Superior temporal gyrus (tissue), 1 donor: ENCODE results near the gene TBC1D19.
A peak's percentile ranks its signal among the peaks of the same experiment; 100 is the strongest.
"Not testable (repeated sequence)": the region's sequence is repeated elsewhere in the genome, so short reads cannot be mapped to it uniquely, and the experiment has no call there.

Experiments
- DNase-seq: peaks from one replicate; pipeline ENCODE4 v3.0.0-alpha.2; 2016; ENCODE audit errors: extremely low spot score

Gene TBC1D19

GRCh38 chr4:26601204-26601603 lies 17.3 kb downstream of the TBC1D19 start:
- DNase-seq, result no peak

DNA sequence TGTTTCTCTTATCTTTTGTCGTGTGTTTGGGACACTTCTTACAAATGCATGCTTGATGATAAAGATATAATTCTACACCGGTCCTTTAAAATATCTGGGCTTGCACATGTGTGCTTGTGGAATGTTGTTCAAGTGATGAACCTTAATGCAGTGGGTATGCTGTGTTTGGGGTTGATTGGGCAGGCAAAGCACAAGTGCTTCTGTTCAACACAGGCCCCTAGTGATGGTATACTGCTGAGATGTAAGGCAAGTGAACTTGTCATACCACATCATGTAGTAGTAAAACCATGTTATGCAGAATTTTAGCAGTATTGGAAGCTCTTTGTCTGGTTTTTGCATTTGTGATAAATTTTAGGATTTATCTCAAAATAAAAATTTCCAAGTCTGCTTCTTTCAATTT lies 23.9 kb downstream of the TBC1D19 start:
- no peak for DNase-seq

DNA sequence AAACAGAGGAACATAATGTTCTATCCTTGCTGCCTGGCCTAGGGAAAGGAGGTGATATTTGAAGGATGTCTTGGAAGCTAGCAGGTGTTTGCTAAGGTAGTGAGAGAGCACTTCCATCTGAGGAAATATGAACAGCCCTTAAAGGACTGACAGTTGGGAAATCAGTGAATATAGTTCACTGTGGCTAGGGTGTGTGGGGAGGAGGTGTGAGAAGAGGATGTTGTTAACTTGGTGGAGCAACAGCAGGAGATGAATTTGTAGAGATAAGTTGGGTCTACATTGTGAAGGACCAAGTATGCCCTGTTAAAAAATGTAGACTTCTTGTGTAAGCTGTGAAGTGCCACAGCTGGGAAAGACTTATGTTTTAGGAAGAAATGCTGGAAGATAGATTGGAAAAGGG lies 25.5 kb downstream of the TBC1D19 start:
- DNase-seq, result no peak

GRCh38 chr4:26609868-26610267 lies 26.0 kb downstream of the TBC1D19 start:
- no peak for DNase-seq

- no peak for DNase-seq
Observed at GRCh38 chr4:26611372-26611771, 27.5 kb downstream of the TBC1D19 start.

DNA sequence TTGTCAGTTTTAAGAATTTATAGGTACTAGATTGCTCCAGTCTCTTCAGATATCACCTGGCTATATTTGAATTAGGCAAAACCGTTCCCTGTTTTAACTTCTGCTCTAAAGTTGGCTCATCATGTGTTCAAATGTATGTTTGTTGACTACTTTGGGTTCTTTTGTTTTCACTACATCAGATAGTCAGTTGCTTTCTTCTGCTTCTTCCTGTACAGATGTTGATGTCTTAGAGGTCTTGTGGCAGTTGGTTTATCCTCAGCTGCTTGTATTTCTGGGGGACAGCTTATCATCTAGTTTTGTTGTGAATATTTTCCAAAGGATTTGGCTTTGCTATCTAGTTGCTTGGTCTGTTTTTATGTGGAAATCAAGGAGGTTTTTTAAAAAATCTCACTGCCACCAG lies 28.0 kb downstream of the TBC1D19 start:
- DNase-seq, result no peak

- no peak for DNase-seq
Observed at GRCh38 chr4:26613237-26613636, 29.4 kb downstream of the TBC1D19 start.

DNA sequence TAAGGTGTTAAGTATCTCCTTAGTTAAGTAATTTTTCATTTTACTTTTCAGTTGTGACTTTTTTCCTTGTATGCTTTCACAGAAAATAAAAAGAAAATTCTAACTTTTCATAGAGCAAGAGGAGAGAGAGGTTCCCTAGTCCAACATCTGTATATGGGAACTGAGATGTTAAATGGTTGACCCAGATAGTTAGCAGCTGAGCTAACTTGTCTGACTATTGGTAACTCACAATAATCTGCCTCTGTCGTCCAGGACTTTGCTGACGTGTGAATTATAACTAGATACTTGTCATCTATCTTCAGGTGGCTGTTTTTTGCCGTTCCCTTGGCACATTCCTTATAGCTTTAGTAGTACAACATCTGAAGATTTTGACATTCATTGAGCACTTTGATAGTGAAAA lies 29.9 kb downstream of the TBC1D19 start:
- DNase-seq, result no peak

DNA sequence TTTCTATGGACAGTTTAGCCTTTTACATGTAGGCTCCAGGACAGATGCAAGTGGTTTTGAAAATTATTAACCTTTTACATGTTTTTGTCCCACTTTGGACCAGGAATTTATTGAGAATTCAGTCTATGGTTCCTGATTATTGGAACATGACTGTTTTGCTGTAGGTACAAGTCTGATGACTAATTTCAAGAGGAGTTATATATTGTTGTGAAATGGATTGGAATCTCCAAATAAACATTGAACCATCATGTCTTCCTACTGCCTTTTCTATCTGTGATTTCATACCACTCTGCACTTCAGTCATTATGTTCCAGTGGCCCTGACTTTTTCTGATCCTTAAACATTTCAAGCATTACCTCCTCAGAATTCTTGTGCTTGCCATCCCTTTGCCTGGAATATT lies 35.9 kb downstream of the TBC1D19 start:
- DNase-seq, result no peak

DNA sequence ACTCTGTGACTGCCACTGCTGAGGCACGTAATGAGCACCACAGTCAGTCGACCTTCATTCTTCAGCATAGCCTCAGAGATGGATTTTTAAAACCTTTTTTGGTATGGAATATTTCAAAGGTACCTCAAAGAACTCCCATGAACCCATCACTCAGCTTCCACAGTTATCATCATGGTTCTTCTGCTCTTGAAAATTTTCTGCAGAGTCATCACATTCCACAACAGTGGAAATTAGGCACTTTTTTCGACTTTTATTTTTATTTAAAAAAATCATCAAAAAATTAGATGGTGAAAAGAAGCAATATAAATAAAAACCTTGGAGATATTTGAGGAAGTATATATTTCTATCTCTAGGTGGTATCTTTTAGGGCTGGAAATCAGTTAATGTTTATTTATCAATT lies 37.5 kb downstream of the TBC1D19 start:
- no peak for DNase-seq

DNA sequence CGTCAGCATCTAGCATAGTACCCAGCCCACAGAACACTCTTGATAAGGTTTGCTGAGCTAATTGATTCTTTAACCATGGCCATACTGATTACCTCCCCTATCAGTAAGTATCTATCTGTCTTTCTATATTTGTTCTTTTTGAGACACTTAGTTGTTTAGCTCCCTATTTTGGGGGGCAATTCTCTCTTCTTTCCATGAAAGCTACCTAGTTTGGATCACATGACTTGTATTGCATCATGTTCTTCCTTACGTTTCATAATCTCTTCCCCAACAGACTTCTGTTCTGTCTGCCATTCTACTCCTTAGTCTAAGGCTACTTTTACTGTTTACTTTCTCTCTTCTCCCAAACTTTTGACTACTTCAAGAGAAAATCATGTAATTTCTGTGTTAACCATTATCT lies 39.0 kb downstream of the TBC1D19 start:
- no peak for DNase-seq

DNA sequence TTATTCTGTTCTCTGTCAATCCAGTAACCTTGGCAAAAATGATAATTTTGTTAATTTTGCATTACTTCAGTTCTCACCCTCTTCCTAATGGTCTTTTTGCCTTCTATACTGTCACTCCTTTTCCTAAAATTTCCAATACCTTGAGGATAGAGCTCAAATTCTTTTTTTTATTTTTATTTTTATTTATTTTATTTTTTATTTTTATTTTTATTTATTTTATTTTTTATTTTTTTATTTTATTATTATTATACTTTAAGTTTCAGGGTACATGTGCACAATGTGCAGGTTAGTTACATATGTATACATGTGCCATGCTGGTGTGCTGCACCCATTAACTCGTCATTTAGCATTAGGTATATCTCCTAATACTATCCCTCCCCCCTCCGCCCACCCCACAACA lies 42.8 kb downstream of the TBC1D19 start:
- DNase-seq, result not testable (repeated sequence)

DNA sequence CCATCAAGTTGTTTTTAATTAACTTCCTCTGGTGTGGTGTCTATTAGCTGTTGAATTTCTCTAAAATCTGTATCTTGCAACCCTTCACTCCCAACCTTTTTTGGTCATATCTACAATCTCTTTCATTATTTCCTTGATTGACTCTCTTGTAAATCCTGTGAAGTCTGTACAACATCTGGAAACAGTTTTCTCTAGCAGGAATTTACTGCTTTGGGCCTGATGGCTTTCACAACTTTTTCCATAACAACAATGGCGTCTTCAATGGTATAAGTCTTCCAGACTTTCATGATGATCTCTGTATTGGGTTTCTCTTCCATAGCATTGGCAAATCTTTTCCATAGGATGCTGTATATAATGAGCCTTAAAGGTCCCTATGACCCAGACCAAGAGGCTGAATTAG lies 49.0 kb downstream of the TBC1D19 start:
- DNase-seq, result no peak

DNA sequence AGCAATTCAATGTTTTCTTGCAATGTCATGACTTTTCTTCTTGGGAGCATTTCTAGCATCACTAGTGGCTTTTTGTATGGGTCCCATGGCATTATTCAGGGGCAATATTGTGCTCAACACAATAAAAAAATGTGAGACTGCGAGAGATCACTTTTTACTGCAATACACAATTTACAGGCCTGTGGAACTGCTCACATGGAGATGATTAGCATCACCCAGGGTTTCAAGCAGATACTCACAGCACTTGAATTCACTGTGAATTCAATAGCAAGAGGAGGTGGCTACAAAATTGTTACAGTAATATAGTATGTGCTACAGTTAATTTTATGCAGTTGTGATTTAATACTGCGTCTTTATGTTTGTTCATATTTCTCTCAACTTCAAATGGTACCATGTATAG lies 50.4 kb downstream of the TBC1D19 start:
- no peak for DNase-seq

DNA sequence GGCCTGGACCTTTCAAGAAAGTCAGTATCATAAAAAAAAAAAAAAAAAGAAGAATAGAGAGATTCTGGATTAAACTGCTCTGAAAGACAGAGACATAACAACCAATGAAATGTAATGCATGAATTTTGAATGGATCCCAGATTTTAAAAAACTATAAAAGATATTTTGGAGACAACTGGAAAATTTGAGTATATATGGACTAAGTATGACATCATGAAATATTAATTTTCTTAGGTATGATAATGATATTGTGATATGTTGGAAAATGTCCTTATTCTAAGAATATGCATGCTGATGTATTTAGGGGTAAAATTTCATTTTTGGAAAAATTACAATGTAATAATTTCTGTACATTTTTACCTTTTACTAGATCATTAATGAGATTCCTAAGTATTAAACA lies 52.6 kb downstream of the TBC1D19 start:
- DNase-seq, result no peak

DNA sequence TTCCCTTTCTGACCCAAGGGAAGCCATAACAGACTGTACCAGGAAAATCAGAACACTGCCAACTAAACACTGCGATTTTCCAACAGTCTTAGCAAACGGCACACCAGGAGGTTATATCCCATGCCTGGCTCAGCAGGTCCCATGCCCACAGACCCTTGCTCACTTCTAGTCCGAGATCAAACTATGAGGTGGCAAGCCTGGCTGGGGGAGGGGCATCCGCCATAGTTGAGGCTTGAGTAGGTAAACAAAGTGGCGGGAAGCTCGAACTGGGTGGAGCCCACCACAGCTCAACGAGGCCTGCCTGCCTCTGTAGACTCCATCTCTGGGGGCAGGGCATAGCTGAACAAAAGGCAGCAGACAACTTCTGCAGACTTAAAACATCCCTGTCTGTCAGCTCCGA lies 56.8 kb downstream of the TBC1D19 start:
- DNase-seq, result not testable (repeated sequence)

GRCh38 chr4:26647523-26648224 lies 63.8 kb downstream of the TBC1D19 start:
- no peak for DNase-seq

DNA sequence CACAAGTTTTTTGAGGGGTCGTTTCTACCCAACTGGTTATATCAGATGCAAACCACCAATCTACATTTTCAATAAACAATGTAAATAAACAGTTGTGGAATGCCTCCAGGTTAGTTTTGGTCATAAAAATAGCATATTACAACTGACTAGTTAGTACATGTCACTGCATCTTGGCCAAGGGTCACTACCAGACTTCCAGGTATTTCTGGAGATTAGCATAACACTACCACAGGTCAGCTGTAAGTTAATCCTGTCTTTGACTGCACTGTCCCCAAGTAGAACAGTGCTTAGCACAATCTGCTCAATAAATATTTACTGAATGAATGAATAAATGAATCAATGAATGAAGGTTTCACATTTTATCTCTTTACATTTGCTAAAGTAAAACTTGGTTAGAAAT lies 64.4 kb downstream of the TBC1D19 start:
- no peak for DNase-seq

- DNase-seq, result peak; percentile 1
Observed at GRCh38 chr4:26660261-26660660, 76.4 kb downstream of the TBC1D19 start.

DNA sequence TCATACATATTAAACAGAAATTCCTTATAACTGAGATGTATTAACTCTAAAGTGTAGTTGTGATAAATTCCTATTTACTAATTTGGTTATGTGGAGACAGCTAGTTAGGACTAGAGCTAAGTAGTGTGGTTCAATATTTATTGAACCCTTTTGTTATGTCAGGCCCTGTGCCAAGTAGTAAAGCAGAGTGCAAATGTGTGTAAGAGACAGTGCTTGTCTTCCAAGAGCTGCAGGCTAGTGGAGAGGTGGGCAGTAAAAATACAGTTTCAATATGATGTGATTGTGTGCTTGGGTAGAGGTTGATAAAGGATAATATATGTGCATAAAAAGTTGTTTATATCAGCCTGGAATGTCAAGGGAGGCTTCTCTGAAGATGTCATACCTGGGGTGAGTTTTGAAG lies 80.0 kb downstream of the TBC1D19 start:
- no peak for DNase-seq

- DNase-seq, result no peak
Observed at GRCh38 chr4:26670903-26671537, 87.1 kb downstream of the TBC1D19 start.

GRCh38 chr4:26679040-26679695 lies 95.3 kb downstream of the TBC1D19 start:
- DNase-seq, result not testable (repeated sequence)

DNA sequence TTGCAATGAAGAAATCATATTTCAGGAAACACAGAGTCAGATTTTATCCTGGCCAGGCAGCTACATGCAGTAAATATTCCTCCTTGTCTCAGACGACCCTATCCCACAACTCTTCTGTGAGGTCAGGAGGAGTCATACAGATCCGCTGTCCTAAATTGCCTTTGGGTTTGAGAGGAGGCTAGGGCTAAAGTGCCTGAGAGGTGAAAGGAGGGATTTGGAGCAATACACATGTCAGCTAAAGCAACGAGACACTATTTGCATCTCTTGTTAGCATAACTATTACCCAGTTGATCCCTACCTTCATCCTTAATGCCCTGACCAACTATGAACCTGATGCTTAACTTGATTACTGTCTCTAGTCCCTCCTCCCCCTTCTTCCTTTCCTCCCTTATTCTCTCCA lies 98.6 kb downstream of the TBC1D19 start:
- DNase-seq, result no peak
